Trophoblast cell (in vitro differentiated cells and primary cell): ENCODE data around the gene NT5DC2.
A peak's percentile ranks its signal among the peaks of the same experiment; 100 is the strongest.

Experiments used
- DNase-seq, 2 donors: peaks; one replicate each; pipeline ENCODE4 v3.0.0-alpha.2; 2016
- H2AFZ ChIP-seq: 2 replicates; pipeline ENCODE4 v1.6.1; 2013; ENCODE audit warnings: low read length, moderate library complexity, mild to moderate bottlenecking; ENCODE audit not compliant: insufficient read depth, poor library complexity
- H2AK5ac ChIP-seq: 2 replicates; pipeline ENCODE4 v1.6.1; 2013; ENCODE audit warnings: mild to moderate bottlenecking, low read length
- H2BK120ac ChIP-seq: 2 replicates; pipeline ENCODE4 v1.6.1; 2013; ENCODE audit warnings: low read length, mild to moderate bottlenecking, moderate library complexity; ENCODE audit not compliant: insufficient read depth, poor library complexity
- H2BK12ac ChIP-seq: 2 replicates; pipeline ENCODE4 v1.6.1; 2013; ENCODE audit warnings: mild to moderate bottlenecking, low read length, moderate library complexity
- H2BK5ac ChIP-seq: 2 replicates; pipeline ENCODE4 v1.6.1; 2013; ENCODE audit warnings: low read length, low read depth, moderate library complexity, mild to moderate bottlenecking; ENCODE audit not compliant: poor library complexity
- H3K14ac ChIP-seq: 2 replicates; pipeline ENCODE4 v1.6.1; 2013; ENCODE audit warnings: mild to moderate bottlenecking, low read length
- H3K18ac ChIP-seq: 2 replicates; pipeline ENCODE4 v1.6.1; 2013; ENCODE audit warnings: mild to moderate bottlenecking, low read length
- H3K23ac ChIP-seq: 2 replicates; pipeline ENCODE4 v1.6.1; 2013; ENCODE audit warnings: low read length
- H3K27ac ChIP-seq: 2 replicates; pipeline ENCODE4 v1.5.1; 2013; ENCODE audit warnings: low read depth, mild to moderate bottlenecking, inconsistent platforms, low read length, moderate library complexity
- H3K27me3 ChIP-seq: 2 replicates; pipeline ENCODE4 v1.6.1; 2013; ENCODE audit warnings: inconsistent platforms, mild to moderate bottlenecking, low read length, moderate library complexity; ENCODE audit not compliant: insufficient read depth
- H3K36me3 ChIP-seq, 2 experiments: 1 replicate in 1 of 2; 2 replicates in 1 of 2; pipeline ENCODE4 v1.6.1; 2013; ENCODE audit warnings: low read length in 2 of 2, mild to moderate bottlenecking in 2 of 2, moderate library complexity in 1 of 2; ENCODE audit not compliant: insufficient read depth in 2 of 2, control insufficient read depth in 1 of 2
- H3K4ac ChIP-seq: 2 replicates; pipeline ENCODE4 v1.6.1; 2013; ENCODE audit warnings: low read depth, mild to moderate bottlenecking, low read length, moderate library complexity
- H3K4me1 ChIP-seq, 2 experiments: 1 replicate in 1 of 2; 2 replicates in 1 of 2; pipeline ENCODE4 v1.6.1; 2013; ENCODE audit warnings: low read length in 2 of 2, mild to moderate bottlenecking in 2 of 2, moderate library complexity in 1 of 2; ENCODE audit not compliant: insufficient read depth in 2 of 2, control insufficient read depth in 1 of 2
- H3K4me2 ChIP-seq: 2 replicates; pipeline ENCODE4 v1.6.1; 2013; ENCODE audit warnings: inconsistent platforms, mild to moderate bottlenecking, low read length, moderate library complexity
- H3K4me3 ChIP-seq: 2 replicates; pipeline ENCODE4 v1.5.1; 2013; ENCODE audit warnings: mild to moderate bottlenecking, low read depth, low read length, inconsistent platforms
- H3K79me1 ChIP-seq: one replicate; pipeline ENCODE4 v1.6.1; 2013; ENCODE audit warnings: low read length
- H3K79me2 ChIP-seq: 2 replicates; pipeline ENCODE4 v1.6.1; 2013; ENCODE audit warnings: low read length, mild to moderate bottlenecking; ENCODE audit not compliant: control insufficient read depth, insufficient read depth, poor library complexity
- H3K9ac ChIP-seq: 2 replicates; pipeline ENCODE4 v1.6.1; 2013; ENCODE audit warnings: mild to moderate bottlenecking, low read length
- H3K9me3 ChIP-seq: 2 replicates; pipeline ENCODE4 v1.6.1; 2013; ENCODE audit warnings: low read depth, mild to moderate bottlenecking, control low read depth, inconsistent platforms, low read length; ENCODE audit not compliant: insufficient read depth
- H4K12ac ChIP-seq: 2 replicates; pipeline ENCODE4 v1.6.1; 2013; ENCODE audit warnings: low read depth, mild to moderate bottlenecking, low read length, moderate library complexity
- H4K8ac ChIP-seq: 2 replicates; pipeline ENCODE4 v1.6.1; 2013; ENCODE audit warnings: low read depth, mild to moderate bottlenecking, low read length, moderate library complexity
- H4K91ac ChIP-seq: one replicate; pipeline ENCODE4 v1.6.1; 2013; ENCODE audit warnings: low read depth, mild to moderate bottlenecking, low read length, moderate library complexity
- WGBS: extraction: QIAGEN DNeasy Blood & Tissue Kit; methylation state at CpG from one replicate; pipeline ENCODE4 v1.1.7; 2013; ENCODE audit warnings: missing lambda C conversion rate; ENCODE audit not compliant: insufficient read length, insufficient coverage; ENCODE audit errors: extremely low coverage; 5-methylcytosine and 5-hydroxymethylcytosine counted together

NT5DC2 gene

DNA sequence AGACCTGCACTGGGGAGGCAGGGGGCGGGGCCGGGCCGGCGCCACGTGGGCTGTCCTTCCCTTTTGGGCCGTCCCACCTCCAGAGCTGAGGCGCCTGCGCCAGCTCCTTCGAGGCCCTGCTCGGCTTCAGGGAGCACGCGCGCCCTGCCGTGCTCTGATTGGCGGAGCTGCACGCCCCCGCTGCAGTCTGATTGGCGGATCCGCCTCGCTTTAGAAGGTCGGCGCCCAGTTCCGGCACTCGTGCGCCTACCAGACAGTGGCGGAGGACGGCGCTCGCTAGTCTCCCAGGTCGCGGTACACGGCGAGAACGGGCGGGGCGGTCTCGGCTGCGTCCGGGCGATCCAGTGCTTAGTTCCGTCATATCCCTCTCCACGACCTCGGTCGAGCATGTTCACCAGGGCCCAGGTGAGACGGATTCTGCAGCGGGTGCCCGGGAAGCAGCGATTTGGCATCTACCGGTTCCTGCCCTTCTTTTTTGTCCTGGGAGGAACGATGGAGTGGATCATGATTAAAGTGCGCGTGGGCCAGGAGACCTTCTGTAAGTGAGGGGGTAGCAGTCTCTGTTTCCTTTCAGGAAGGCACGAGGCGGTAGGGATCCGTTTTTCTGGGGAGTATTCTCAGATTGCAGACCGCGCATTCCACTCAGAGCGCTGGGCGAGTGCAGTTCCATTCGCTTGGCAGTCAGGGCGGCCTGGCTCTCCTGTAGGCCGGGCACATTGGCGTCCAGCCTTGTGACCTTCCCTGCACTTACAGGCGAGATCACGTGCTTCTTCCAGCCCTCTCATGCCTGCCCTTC, 2.9 kb upstream of the NT5DC2 start, which contains the start of gene UQCC5:
TSS of gene UQCC5 (plus strand) at position 237 of the 796 bp plus-strand sequence. CDS start at position 388, 151 bp downstream.
- Histone ChIP-seq H4K8ac (peak within 1 kb of the TSS; percentile 71), H3K36me3 (peaks cover 7 to 11% of the 10 kb centered on the region in 2 experiments), H3K14ac (peak within 1 kb of the TSS; percentile 66), H2BK120ac (no peak within 1 kb of the TSS), H4K12ac (peak within 1 kb of the TSS; percentile 21), H3K27ac (peak within 1 kb of the TSS; percentile 47), H3K23ac (no peak within 1 kb of the TSS), H2AFZ (peak within 1 kb of the TSS; percentile 19), H3K18ac (peak within 1 kb of the TSS; percentile 21), H3K79me1 (peaks cover 24% of the 10 kb centered on the region), H3K4me2 (peak within 1 kb of the TSS; percentile 79), H2BK12ac (no peak within 1 kb of the TSS), H3K4me1 (peaks cover 30 to 33% of the 10 kb centered on the region in 2 experiments), H3K79me2 (peaks cover 34% of the 10 kb centered on the region), H4K91ac (peak within 1 kb of the TSS; percentile 1), H3K9ac (peak within 1 kb of the TSS; percentile 86), H2BK5ac (peak within 1 kb of the TSS; percentile 49), H3K4me3 (peak within 1 kb of the TSS; percentile 83), H3K9me3 (peaks cover 2% of the 10 kb centered on the region), H2AK5ac (peak within 1 kb of the TSS; percentile 7), H3K4ac (peak within 1 kb of the TSS; percentile 31), H3K27me3 (no peaks in the 10 kb centered on the region)
- DNase-seq = peak; percentile 99 to 100
- no CpG with 5 or more reads among the region's 65 CpGs for WGBS

DNA sequence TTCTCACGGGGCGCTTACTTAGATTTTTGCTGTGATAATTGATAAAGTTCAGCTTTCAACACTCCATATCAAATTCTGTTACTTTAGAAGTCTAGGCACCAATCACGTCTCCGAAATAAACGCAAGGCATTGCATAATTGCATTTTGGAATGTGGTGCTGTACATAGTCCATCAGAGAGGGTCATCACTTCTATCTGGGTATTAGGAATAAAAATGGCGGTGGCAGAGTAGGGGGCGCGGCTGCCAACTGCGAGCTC, 2.4 kb upstream of the NT5DC2 start:
- H4K8ac ChIP-seq = no peak overlapping the region
- no peak overlapping the region for H2BK12ac ChIP-seq
- no peak overlapping the region for H2AFZ ChIP-seq
- WGBS = no CpG with 5 or more reads among the region's 9 CpGs
- H3K79me1 ChIP-seq = peaks cover 25% of the 10 kb centered on the region
- peaks cover 38% of the 10 kb centered on the region for H3K79me2 ChIP-seq
- peaks cover 2% of the 10 kb centered on the region for H3K9me3 ChIP-seq
- H3K4me1 ChIP-seq = peaks cover 36 to 38% of the 10 kb centered on the region in 2 experiments
- no peak for DNase-seq
- H2BK5ac ChIP-seq = no peak overlapping the region
- peaks cover 9 to 10% of the 10 kb centered on the region in 2 experiments for H3K36me3 ChIP-seq
- no peak overlapping the region for H3K4ac ChIP-seq
- H4K12ac ChIP-seq = no peak overlapping the region
- H3K4me3 ChIP-seq = no peak overlapping the region
- no peak overlapping the region for H2AK5ac ChIP-seq
- H3K18ac ChIP-seq = no peak overlapping the region
- no peak overlapping the region for H3K23ac ChIP-seq
- H3K4me2 ChIP-seq = peak overlapping the region; percentile 58
- H4K91ac ChIP-seq = no peak overlapping the region
- H3K27me3 ChIP-seq = no peaks in the 10 kb centered on the region
- H3K27ac ChIP-seq = no peak overlapping the region
- no peak overlapping the region for H3K9ac ChIP-seq
- no peak overlapping the region for H3K14ac ChIP-seq
- no peak overlapping the region for H2BK120ac ChIP-seq

DNA sequence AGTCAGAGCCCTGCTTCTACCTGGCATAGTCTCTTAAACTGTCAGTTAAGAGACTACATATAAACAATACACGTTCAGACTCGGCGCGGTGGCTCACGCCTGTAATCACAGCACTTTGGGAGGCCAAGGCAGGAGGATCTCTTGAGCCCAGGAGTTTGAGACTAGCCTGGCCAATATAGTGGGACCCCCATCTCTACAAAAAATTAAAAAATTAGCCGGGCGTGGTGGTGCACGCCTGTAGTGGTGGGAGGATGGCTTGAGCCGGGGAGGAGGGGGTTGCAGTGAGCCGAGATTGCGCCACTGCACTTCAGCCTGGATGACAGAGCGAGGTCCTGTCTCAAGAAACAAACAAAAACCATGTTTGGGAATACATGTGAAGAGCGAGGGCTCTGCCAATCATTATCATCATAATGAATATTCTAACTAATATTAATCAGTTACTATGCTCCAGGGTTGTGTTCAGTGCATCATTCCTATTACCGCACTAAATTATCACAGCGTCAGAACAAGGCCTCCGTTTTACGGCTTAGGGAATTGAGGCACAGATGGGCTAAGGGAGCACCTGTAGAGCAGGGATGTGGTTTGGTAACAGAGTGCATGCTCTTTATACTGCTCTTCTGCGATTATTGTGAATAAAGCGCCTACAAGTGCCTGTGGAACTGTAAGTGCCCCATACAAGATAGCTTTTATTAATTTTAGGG, 1.9 kb upstream of the NT5DC2 start:
- Histone ChIP-seq H3K36me3 (peaks cover 6 to 12% of the 10 kb centered on the region in 2 experiments), H3K4me1 (peaks cover 41 to 43% of the 10 kb centered on the region in 2 experiments), H2BK120ac (no peak overlapping the region), H3K4ac (no peak overlapping the region), H3K27ac (no peak overlapping the region), H3K4me2 (no peak overlapping the region), H3K9me3 (peaks cover 2% of the 10 kb centered on the region), H3K79me2 (peaks cover 39% of the 10 kb centered on the region), H4K12ac (no peak overlapping the region), H4K91ac (no peak overlapping the region), H3K9ac (no peak overlapping the region), H3K18ac (no peak overlapping the region), H3K23ac (no peak overlapping the region), H2AK5ac (no peak overlapping the region), H4K8ac (no peak overlapping the region), H3K27me3 (no peaks in the 10 kb centered on the region), H3K79me1 (peaks cover 26% of the 10 kb centered on the region), H3K14ac (no peak overlapping the region), H3K4me3 (no peak overlapping the region), H2BK12ac (no peak overlapping the region), H2BK5ac (no peak overlapping the region), H2AFZ (no peak overlapping the region)
- WGBS = no CpG with 5 or more reads among the region's 19 CpGs
- no peak for DNase-seq

DNA sequence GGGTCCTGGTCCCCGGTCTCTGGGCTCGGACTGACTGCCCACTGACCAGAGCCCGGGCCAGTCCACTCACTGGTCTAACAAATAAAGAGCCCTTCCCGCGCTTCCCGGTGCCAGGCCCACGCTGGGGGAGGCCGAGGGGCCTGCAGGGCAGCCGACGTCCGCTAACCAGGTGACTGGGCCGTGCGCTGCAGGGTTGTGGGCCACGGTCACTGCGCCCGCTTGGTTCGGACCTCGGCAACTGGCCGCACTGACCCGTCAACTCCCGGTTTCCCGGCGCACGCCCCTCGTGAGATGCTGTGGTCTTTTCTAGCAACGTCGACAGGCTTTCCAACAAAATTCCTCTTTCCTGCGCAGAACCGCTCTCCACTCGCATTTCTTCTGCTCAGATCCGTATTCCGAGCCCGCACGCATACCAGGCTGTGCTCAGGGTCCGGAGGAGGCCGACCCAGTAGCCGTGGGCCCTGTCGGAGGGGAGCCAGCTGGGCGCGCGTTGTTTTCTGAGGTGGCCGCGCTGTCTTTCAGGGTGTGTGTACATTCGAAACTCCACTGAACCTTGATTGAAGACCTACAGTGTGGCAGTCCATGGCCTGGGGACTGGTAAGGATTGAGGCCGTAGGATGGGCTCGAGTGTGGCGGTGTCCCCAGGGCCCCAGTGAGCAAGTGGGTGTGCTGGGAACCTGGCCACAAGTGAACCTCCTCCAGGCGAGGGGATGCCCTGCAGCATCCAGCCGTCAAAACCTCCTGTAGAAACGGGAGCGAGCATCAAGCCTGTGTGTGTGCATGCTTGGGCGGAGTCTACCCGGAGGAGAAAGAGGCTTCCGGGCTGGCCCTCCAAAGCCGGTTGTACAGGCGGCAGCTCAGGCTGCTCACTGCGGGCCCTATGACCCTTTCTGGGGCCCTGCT, 875 bp upstream of the NT5DC2 start:
- Histone ChIP-seq H3K4me2 (peak overlapping the region; percentile 52), H3K18ac (peak overlapping the region; percentile 21), H3K9me3 (peaks cover 2% of the 10 kb centered on the region), H3K4me1 (peaks cover 45 to 50% of the 10 kb centered on the region in 2 experiments), H2AK5ac (peak overlapping the region; percentile 47), H2BK12ac (peak overlapping the region; percentile 12), H3K27me3 (no peaks in the 10 kb centered on the region), H3K14ac (peak overlapping the region; percentile 26), H3K4ac (peak overlapping the region; percentile 82), H2AFZ (peak overlapping the region; percentile 70), H3K36me3 (peaks cover 11 to 12% of the 10 kb centered on the region in 2 experiments), H4K12ac (peak overlapping the region; percentile 81), H3K23ac (no peak overlapping the region), H2BK5ac (peak overlapping the region; percentile 14), H3K9ac (peak overlapping the region; percentile 25), H3K79me1 (peaks cover 26% of the 10 kb centered on the region), H4K8ac (peak overlapping the region; percentile 92), H3K27ac (peak overlapping the region; percentile 10), H3K79me2 (peaks cover 39% of the 10 kb centered on the region), H2BK120ac (peak overlapping the region; percentile 12), H4K91ac (peak overlapping the region; percentile 64), H3K4me3 (peak overlapping the region; percentile 46)
- DNase-seq = peak; percentile 22 to 63
- no CpG with 5 or more reads among the region's 57 CpGs for WGBS
